Stimulated activated CD4-positive, alpha-beta T cell treated with anti-CD3 and anti-CD28 coated beads, Interleukin-4, amount 100 ng/mL, for 48 hours (primary cell): ENCODE measurements around the gene BCL2L12.

Source experiments
- DNase-seq, 2 donors: peaks; one replicate each; pipeline ENCODE4 v3.0.0-alpha.2; 2020; ENCODE audit warnings: low read depth in 2 of 2

BCL2L12 gene

DNA sequence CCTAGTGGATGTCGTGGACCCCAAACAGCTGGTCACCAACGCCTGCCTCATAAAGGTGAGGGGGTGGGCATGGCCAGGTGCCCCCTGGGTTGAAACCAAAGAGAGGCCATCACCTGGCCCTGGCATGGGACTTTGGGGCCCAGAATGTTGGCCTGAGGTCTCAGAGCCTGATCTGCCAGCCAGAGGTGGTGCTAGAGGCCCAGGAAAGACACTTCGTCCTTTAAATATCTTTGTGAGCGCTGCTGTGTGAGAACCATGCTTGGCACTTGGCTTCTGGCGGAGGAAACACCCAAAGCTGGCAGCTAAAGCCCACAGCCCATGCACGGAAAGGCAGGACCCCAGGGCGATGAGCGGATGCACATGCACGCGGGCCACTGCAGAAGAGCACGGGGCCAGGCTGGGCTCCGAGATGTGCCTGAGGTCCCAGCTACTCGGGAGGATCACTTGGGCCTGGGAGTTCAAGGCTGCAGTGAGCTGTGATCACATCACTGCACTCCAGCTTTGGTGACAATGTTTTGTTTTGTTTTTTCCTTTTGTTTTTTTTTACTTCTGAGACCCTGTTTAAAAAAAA is 19.3 kb downstream of the BCL2L12 start:
- DNase-seq = no peak

DNA sequence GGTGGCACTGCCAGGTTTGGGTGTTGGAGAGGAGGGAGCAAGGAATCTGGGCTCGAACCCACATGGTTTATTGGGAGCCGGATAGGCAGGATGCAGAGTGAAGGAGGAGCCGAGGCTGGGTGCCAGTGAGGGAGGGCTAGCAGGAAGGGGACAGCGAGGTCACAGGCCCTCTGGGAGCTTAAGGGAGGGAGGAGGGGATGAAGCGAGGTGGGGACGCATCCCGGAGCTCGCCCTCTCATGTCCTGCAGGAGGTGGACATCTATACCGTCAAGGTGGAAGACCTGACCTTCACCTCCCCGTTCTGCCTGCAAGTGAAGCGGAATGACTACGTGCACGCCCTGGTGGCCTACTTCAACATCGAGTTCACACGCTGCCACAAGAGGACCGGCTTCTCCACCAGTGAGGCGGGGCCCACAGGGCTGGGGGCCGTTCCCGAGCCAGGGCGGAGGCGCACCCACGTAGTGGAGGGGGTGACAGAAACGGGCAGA is 20.2 kb downstream of the BCL2L12 start:
- DNase-seq = no peak

DNA sequence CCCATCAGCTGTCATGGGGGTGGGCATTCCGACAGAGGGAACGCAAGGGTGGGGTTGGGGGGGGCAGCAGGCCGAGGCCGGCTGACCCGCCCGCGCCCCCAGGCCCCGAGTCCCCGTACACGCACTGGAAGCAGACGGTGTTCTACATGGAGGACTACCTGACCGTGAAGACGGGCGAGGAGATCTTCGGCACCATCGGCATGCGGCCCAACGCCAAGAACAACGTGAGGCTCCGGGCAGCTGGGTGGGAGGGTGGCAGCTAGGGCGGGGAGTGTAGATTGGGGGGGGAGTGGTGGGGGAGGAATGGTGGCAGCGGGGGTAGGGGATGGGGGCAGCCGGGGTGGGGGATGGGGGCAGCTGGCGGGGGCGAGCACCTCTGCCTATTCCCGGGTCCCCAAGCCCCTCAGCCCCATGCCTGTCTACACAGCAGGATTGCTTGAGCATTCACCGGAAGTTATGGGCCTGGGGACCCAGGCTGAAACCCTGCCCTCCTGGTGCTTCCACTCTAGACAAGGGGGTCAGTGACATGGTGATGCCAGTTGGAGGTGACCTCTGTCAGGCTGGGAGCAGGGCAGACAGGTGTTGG is 20.9 kb downstream of the BCL2L12 start:
- no peak for DNase-seq

DNA sequence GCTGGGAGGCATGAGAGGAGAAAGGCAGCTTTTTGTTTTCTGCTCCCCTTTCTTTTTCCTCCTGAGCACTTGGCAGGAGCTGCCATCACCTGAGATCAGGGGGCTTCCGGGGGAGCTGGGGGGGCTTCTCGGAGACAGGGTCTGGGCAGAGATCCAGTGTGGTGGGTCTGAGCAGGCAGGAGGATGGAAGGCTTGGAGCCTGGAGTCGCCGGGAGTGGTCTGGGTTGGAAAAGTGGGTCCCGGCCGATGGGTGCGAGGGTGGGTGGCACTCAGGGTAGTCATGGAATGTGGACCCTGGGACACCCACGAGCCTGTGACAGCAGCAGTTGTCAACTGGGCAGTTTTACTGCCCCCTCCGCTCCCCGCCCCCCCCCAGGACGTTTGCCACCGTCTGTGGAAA is 21.4 kb downstream of the BCL2L12 start:
- no peak for DNase-seq

DNA sequence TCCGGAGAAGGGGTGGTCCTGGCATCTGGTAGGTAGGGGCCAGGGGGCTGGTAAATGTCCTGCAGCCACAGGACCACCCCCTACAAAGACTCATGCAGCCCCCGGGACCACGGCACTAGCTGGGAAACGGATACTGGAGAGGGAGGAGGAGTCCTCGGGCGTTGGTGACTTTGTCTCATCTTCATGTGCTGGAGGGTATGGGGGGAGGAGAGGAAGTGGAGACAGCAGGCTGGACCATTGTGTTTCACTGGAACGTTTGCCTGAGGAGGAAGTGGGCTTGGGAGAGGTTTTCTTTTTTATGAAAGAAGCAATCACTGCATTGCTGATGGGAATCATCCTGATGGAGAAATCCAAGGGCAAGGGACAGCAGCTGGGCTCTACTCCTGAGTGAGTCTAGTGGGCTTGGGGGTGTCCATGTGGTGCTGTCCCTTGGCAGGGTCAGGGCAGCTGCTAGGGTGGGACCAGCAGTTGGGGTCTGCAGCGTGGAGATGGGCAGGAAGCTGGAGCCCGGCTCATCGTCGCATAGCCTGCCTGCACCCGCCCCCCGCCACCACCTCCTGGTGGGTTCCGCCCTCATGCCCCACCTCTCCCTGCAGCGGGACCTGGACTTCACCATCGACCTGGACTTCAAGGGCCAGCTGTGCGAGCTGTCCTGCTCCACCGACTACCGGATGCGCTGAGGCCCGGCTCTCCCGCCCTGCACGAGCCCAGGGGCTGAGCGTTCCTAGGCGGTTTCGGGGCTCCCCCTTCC is 22.0 kb downstream of the BCL2L12 start:
- no peak for DNase-seq

DNA sequence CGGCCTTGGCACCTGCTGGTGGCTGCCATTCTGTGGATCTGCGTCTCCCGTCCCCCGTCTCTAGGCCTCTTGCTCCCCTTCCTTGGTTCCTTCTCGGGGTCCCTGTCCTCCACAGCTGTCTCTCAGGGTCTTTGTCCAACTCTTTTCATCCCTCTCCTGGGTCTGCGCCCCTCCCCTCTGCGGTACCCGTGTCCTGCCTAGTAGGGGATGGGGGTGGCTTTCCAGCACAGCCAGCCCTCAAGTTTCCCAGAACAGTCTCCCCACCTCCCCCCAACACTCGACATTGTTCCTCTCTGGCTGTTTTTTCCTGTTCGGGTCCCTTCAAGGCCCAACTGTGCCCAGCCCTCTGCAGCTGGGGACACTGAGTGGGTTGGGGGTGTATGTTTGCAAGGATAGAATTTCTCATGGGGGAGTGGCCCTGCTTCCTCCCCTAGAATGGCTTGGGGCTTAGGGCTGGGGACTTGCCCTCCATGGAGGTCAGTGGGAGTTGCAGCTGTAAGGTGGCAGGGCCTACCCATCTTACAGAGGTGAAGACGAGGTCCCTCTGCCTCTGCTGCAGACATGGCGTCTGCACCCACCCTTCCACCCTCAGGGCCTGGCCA is 22.9 kb downstream of the BCL2L12 start:
- DNase-seq = no peak

DNA sequence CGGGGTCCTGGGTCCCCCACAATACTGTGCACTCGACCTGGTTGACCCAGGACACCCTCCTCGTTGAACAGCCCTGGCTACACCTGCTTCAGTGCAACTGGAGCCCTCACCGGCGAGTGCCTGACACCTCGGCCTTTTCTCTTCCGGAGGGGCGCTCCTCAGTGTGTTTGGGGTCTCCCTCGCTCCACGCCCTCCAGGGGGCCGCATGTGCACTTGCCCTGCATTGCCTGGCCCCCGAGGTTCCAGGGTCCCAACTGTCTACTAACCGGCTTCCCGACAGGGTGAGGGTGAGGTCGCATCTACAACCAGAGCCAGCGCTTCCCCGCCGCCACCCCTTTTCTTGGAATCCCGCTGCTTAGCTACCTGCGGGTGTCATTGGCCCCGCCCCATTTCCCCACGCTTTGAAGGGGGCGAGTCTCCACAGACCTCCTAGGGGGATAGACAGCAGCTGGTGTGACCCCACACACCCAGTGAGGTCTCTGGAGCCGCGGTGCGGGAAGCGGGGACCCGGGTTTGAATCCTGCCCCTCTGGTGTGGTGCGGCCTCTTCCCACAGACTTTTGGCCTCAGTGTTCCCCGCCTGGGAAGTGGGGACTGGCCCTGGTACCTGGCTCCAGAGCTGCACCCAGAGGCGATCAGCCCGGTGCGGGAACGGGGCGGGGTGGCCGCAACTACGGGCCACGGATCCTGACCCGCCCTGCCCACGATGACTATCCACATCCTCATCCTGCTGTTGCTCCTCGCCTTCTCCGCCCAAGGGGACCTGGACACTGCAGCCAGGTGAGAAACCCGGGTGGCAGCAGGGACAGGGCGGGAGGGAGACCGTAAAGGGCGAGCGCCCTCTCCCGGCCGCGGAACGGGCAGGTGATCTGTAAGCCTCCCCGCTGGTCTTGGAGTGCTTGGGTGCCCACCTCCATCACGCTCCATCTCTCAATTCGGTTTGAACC is 23.7 kb downstream of the BCL2L12 start, which contains the start of gene ADM5:
TSS of gene ADM5 (plus strand) at position 462 of the 946 bp plus-strand sequence. CDS start at position 706, 244 bp downstream.
- DNase-seq = peak in 1 of 2 donors; percentile 44

DNA sequence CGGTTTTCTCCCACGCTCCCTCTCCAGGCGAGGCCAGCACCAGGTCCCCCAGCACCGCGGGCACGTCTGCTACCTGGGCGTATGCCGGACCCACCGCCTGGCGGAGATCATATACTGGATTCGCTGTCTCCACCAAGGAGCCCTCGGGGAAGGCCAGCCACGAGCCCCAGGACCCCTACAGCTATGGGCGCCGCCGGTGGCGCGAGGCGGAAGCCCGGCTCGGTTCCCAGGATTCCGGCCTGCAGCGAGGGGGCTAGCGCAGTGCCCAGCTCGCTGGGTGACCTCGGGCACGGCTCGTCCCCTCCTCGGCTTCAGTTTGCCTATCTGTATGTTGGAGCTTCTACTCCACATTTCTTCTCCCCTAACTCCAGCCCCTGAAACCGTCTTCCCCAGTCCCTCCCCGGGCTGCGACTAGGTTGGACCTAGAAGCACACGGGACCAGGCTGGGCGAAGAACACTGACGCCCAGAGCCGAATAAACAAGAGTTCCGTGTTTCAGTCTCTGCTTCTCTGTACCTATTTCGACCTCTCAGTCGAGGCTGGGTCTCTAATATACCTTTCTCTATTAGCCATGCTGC is 24.4 kb downstream of the BCL2L12 start:
- no peak for DNase-seq

DNA sequence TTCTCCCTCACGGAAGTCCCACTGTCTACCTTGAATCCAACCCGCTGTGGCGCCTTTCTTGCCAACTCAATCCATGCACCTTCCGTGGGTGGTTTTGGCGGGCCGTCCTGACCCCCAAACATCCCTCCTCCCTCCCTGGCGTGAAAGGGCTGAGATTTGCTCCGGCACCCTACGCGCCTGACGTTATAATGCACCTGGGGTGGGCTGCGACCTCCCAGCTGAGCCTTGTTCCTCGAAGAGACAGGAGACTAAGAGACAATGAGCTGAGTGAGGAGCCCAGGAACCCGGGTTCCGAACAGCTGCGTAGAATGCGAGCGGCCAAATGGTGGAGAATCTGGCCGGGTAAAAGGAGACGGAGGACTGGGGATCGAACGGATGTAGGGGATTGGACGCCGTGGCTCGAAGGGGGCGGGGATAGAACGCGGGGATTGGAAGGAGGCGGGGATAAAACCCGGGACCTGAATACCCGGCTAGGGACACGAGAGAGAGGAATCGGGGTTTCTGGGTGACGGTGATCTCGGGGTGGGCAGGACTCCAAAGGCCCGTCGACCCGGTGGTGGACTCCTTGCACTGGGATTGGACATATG is 25.0 kb downstream of the BCL2L12 start, which contains the start of gene CPT1C:
TSS of gene CPT1C (plus strand) at position 461 of the 587 bp plus-strand sequence. CDS start 1,137 bp downstream, outside the sequence.
- peak; percentile 62 to 63 for DNase-seq

DNA sequence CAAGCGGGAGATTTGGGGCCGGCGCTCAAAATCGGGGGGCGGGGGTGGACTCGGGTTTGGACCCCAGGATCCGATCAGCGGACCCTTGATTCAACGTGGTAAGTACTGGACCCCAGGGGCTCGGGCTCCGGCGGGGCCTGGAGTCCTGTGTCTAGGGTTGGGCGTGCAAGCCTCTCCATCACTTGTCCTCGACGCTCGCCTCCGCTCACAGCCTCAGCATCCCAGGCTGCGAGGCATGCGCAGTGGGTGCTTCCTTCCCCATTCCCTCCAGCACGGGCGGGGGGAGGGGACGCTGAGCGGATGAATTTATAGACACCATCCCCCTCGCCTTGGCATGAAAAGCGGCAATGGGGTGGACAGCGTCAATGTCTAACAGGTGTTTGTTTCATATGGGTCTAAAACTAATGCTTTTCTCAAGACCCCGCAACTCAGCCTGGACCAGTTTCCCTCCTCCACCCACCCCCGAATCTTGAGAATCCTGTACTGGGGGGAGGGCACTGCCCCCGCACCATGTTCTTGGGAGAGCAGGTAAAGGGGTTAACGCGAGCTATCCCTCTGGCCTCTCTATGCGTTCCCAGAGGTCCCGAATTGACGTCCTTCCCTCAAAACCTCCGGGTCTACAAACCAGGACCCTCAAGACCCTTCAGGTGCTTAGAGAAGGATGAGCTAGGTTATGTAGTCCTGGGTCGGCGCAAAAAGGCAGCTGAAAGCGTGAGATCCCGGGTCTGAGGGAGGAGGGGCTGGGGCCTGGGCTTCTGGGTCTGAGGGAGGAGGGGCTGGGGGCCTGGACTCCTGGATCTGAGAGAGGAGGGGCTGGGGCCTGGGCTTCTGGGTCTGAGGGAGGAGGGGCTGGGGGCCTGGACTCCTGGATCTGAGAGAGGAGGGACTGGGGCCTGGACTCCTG is 25.8 kb downstream of the BCL2L12 start:
- no peak for DNase-seq

DNA sequence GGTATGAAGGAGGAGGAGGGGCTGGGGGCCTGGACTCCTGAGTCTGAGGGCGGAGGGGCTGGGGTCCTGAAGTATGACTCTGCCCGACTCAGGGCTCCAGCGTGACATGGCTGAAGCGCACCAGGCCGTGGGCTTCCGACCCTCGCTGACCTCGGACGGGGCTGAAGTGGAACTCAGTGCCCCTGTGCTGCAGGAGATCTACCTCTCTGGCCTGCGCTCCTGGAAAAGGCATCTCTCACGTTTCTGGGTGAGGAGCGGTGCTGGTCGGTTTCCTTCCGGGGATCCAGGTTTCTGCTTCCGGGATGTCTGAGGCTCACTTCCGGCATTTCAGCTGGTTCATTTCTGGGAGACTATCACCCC is 26.4 kb downstream of the BCL2L12 start:
- no peak for DNase-seq

DNA sequence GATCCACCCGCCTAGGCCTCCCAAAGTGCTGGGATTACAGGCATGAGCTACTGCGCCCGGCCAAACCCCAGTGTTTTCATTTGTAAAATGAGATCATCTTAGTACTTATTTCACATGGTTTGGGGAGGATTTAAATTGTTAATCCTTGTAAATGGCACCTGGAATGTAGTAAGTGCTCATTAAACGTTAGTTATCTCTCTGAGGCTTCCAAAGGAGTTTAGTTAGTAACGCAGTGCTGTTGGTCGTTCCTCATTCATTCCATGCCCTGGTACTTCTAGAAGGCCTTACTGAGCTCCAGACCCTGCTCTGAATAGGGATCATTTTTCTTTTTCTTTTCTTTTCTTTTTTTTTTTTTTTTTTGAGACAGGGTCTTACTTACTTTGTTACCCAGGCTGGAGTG is 30.4 kb downstream of the BCL2L12 start:
- no peak for DNase-seq

DNA sequence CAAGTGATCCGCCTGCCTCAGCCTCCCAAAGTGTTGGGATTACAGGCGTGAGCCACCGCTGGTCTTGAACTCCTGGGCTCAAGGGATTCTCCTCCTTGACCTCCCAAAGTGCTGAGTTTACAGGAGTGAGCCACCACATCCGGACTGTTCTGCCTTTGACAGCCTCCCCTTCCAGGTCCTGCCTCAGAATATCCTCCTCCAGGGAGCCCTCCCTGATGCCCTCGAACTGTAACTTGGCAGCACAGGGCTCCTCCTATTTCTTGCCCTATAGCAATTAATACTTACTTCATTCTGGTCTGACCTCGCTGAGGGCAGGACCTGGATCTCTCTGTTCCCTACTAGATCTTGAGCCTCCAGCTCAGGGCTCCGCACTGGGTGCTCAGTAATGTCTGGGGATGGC is 31.1 kb downstream of the BCL2L12 start:
- DNase-seq = no peak

DNA sequence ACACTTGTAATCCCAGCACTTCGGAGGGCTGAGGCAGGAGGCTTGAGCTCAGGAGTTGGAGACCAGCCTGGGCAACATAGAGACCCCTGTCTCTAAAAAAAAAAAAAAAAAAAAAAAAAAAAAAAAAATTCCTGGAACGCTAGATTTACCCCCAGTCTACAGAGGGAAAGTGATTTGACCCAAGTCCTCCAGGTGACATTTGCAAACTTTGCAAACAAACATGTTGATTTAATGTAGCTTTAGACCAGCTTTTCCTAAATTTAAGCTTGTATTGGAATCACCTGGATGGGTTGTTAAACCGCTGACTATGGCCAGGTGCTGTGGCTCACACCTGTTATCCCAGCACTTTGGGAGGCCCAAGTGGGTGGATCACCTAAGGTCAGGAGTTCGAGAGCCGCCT is 33.6 kb downstream of the BCL2L12 start:
- no peak for DNase-seq

DNA sequence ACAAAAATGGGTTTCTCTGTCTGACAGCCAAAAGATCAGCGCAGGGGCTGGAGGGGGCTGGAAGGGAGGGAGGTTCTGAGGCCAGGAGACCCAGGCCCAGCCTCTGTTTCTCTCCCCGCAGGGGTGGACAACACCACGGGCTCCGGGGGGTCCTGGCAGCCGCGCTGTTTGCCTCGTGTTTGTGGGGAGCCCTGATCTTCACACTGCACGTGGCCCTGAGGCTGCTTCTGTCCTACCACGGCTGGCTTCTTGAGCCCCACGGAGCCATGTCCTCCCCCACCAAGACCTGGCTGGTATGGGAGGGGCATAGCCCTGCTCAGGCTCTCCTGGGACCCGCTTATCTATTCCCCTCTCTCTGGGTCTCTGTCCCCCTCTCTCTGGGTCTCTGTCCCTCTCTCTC is 34.8 kb downstream of the BCL2L12 start:
- DNase-seq = no peak

DNA sequence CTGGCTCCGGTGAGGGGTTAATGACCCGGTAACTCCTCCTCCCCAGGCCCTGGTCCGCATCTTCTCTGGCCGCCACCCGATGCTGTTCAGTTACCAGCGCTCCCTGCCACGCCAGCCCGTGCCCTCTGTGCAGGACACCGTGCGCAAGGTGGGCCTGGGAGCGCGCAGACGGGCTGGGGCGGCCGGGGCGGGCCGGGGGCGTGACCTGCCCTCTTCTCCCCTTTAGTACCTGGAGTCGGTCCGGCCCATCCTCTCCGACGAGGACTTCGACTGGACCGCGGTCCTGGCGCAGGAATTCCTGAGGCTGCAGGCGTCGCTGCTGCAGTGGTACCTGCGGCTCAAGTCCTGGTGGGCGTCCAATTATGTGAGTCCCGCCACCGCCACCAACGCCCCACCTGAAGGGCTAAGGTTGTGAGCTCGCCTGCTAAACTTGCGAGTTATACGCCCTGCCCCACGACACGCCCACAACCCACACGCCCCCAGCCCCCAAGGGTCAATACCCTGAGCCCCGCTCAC is 35.6 kb downstream of the BCL2L12 start:
- no peak for DNase-seq

DNA sequence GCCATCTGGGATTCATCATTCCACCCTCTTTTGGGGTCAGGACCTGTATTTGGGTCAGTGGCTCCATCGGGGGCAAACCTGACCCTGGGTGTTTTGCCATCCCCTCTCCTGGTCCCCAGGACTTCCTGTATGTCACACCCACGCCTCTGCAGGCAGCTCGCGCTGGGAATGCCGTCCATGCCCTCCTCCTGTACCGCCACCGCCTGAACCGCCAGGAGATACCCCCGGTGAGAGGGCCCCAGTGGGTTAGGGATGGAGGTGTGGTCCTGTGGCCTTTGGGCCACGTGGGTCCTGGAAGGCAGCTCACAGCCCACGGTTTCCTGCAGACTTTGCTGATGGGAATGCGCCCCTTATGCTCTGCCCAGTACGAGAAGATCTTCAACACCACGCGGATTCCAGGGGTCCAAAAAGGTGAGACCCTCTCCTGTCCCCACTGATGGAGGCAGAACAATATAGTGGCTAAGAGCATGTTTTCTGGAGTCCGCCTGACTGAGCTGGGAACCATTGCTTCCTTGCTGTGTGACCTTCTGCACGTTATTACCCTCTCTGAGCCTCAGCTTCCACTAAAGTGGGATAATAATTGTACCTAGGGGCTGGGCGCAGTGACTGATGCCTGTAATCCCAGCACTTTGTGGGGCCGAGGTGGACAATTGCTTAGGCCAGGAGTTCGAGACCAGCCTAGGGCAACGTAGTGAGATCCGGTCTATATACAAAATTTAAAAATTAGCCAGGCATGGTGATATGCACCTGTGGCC is 39.3 kb downstream of the BCL2L12 start:
- no peak for DNase-seq

DNA sequence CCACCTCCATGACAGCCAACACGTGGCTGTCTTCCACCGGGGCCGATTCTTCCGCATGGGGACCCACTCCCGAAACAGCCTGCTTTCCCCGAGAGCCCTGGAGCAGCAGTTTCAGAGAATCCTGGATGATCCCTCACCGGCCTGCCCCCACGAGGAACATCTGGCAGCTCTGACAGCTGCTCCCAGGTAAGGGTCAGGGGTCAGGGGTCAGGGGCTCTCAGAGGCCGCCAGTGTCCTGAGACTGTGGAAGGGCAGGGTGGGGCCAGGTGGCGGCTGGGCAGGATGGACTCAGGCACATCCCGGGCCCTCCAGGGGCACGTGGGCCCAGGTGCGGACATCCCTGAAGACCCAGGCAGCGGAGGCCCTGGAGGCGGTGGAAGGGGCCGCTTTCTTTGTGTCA is 40.2 kb downstream of the BCL2L12 start:
- DNase-seq = no peak
